ENCODE measurements around the gene MUC5B. TPM values are rescaled to one million over a fixed set of nuclear protein-coding genes. Genes with fewer than 3 reads are reported as not detected.
"Not testable (repeated sequence)": the region's sequence is repeated elsewhere in the genome, so short reads cannot be mapped to it uniquely, and the experiment has no call there.

Gene MUC5B
- total and polyA plus RNA-seq, 9 donors = 0.02 to 35.3 (median 1.1) TPM; not detected in 1

DNA sequence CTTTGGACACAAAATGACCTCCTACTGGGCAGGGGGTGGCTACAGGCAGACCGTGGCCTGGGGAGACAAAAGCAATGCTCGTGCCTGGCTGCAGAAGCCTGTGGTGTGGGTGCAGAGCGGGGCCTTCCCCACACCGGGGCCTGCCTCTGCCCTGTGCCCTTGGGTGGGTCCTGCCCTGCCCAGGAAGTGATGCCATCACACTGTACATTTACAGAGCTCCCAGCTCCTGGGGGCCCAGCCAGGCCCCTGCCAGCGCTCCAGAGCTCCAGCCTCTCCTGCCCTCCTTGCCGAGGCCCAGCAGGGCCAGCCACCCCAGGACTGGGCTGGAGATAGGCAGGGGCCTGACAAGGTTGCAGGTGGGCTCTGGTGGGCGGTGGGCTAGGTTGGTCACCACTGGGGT is 40.1 kb downstream of the MUC5B start:
- TF ChIP-seq, protein P1, sequence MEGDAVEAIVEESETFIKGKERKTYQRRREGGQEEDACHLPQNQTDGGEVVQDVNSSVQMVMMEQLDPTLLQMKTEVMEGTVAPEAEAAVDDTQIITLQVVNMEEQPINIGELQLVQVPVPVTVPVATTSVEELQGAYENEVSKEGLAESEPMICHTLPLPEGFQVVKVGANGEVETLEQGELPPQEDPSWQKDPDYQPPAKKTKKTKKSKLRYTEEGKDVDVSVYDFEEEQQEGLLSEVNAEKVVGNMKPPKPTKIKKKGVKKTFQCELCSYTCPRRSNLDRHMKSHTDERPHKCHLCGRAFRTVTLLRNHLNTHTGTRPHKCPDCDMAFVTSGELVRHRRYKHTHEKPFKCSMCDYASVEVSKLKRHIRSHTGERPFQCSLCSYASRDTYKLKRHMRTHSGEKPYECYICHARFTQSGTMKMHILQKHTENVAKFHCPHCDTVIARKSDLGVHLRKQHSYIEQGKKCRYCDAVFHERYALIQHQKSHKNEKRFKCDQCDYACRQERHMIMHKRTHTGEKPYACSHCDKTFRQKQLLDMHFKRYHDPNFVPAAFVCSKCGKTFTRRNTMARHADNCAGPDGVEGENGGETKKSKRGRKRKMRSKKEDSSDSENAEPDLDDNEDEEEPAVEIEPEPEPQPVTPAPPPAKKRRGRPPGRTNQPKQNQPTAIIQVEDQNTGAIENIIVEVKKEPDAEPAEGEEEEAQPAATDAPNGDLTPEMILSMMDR (IDR thresholded peaks at IDR 0.05) = no peak
- TF ChIP-seq POLR2A (IDR thresholded peaks at IDR 0.05) (no peak), EP300 (IDR thresholded peaks at IDR 0.05) (no peak)
- Histone ChIP-seq H3K27ac (peak overlapping the region; percentile 26 to 49), H3K4me1 (ENCODE audit: insufficient read depth) (peaks cover 10% of the 10 kb centered on the region), H3K36me3 (no peaks in the 10 kb centered on the region), H3K9me3 (no peaks in the 10 kb centered on the region), H3K4me3 (peak overlapping the region; percentile 41), H3K27me3 (no peaks in the 10 kb centered on the region)
- WGBS, 3 donors = 40 to 63% (median 50%) methylated on average over 3 to 7 of the region's 7 CpGs
- no peak for DNase-seq
- intact Hi-C loops (cut with DNase I) = loop anchor here in 1 of 4 donors (10.0 kb wide), 1 partner anchor 272 kb away; no protein-coding TSS in a partner anchor

GRCh38 chr11:1264444-1264843 is 41.6 kb downstream of the MUC5B start:
- H3K9me3 ChIP-seq, H3K27me3 ChIP-seq, H3K4me3 ChIP-seq, H3K27ac ChIP-seq, H3K36me3 ChIP-seq: not testable (repeated sequence)
- peaks cover 10% of the 10 kb centered on the region for H3K4me1 ChIP-seq (ENCODE audit: insufficient read depth)
- peak in 1 of 5 donors; percentile 44 for DNase-seq
- TF ChIP-seq, protein P1 (IDR thresholded peaks at IDR 0.05) = peak in 2 of 3 donors; percentile 13 to 21
- WGBS, 3 donors = 21 to 32% (median 27%) methylated on average over 3 of the region's 3 CpGs
- intact Hi-C loops (cut with DNase I) = loop anchor here in 1 of 4 donors (10.0 kb wide), 1 partner anchor 270 kb away; no protein-coding TSS in a partner anchor

- WGBS, 3 donors = 93 to 100% (median 97%) methylated on average over 4 of the region's 4 CpGs
- not testable (repeated sequence) for H3K36me3 ChIP-seq, H3K27me3 ChIP-seq, H3K9me3 ChIP-seq, DNase-seq, H3K27ac ChIP-seq, H3K4me3 ChIP-seq
- peaks cover 10% of the 10 kb centered on the region for H3K4me1 ChIP-seq (ENCODE audit: insufficient read depth)
- intact Hi-C loops (cut with DNase I) = loop anchor here in 1 of 4 donors (10.0 kb wide), 1 partner anchor 269 kb away; no protein-coding TSS in a partner anchor
These were observed 42.6 kb downstream of the MUC5B start for GRCh38 chr11:1265480-1265879.

GRCh38 chr11:1266976-1267375 is 44.1 kb downstream of the MUC5B start:
- not testable (repeated sequence) for H3K9me3 ChIP-seq; H3K36me3 ChIP-seq; H3K4me1 ChIP-seq (ENCODE audit: insufficient read depth); H3K27ac ChIP-seq; H3K27me3 ChIP-seq; DNase-seq; H3K4me3 ChIP-seq
- WGBS, 3 donors = 81 to 89% (median 88%) methylated on average over 2 of the region's 2 CpGs
- intact Hi-C loops (cut with DNase I) = loop anchor here in 1 of 4 donors (10.0 kb wide), 1 partner anchor 268 kb away; no protein-coding TSS in a partner anchor

- WGBS, 3 donors = 91 to 94% (median 92%) methylated on average over 9 of the region's 9 CpGs
- TF ChIP-seq EP300 (IDR thresholded peaks at IDR 0.05) = no peak
- TF ChIP-seq POLR2A (IDR thresholded peaks at IDR 0.05) = no peak
- TF ChIP-seq, protein P1 (IDR thresholded peaks at IDR 0.05) = no peak
- no peak for DNase-seq
- H3K27ac ChIP-seq = no peak overlapping the region
- no peaks in the 10 kb centered on the region for H3K27me3 ChIP-seq
- H3K9me3 ChIP-seq = no peaks in the 10 kb centered on the region
- H3K4me1 ChIP-seq (ENCODE audit: insufficient read depth) = peaks cover 2% of the 10 kb centered on the region
- no peaks in the 10 kb centered on the region for H3K36me3 ChIP-seq
- intact Hi-C loops (cut with DNase I) = loop anchor here in 1 of 4 donors (10.0 kb wide), 1 partner anchor 267 kb away; no protein-coding TSS in a partner anchor
- no peak overlapping the region for H3K4me3 ChIP-seq
These were observed 44.7 kb downstream of the MUC5B start for GRCh38 chr11:1267441-1268100.

Measured in ovary (tissue), 9 donors.